Liver (tissue), 9 donors: Measurements from ENCODE around the gene FAM43A. TPM values are rescaled to one million over a fixed set of nuclear protein-coding genes. Genes with fewer than 3 reads are reported as not detected.

Experiments used
- DNase-seq: peaks from one replicate; pipeline ENCODE4 v3.0.0-alpha.2; 2017; ENCODE audit warnings: low spot score
- H3K27ac ChIP-seq, 2 donors: one replicate each; pipeline ENCODE4 v1.7.0; 2013; ENCODE audit warnings: inconsistent platforms in 2 of 2, low read length in 2 of 2, control low read depth in 1 of 2, low read depth in 1 of 2, mild to moderate bottlenecking in 1 of 2
- H3K27me3 ChIP-seq, 4 donors: one replicate each; pipeline versions ENCODE4 v1.6.1 to v1.7.0; 2013; ENCODE audit warnings: low read length in 3 of 4, inconsistent platforms in 1 of 4, mild to moderate bottlenecking in 1 of 4, moderate library complexity in 1 of 4; ENCODE audit not compliant: control insufficient read depth in 4 of 4, insufficient read depth in 4 of 4
- H3K36me3 ChIP-seq, 4 donors: one replicate each; pipeline versions ENCODE4 v1.6.1 to v1.7.0; 2013; ENCODE audit warnings: low read length in 3 of 4, mild to moderate bottlenecking in 3 of 4, low read depth in 1 of 4, moderate library complexity in 1 of 4; ENCODE audit not compliant: control insufficient read depth in 4 of 4, insufficient read depth in 3 of 4
- H3K4me1 ChIP-seq, 4 donors: one replicate each; pipeline versions ENCODE4 v1.6.1 to v1.7.0; 2013; ENCODE audit warnings: low read length in 3 of 4, mild to moderate bottlenecking in 3 of 4, moderate library complexity in 1 of 4; ENCODE audit not compliant: control insufficient read depth in 4 of 4, insufficient read depth in 4 of 4
- H3K4me3 ChIP-seq, 3 donors: one replicate each; pipeline versions ENCODE4 v1.6.1 to v1.7.0; 2013; ENCODE audit warnings: low read length in 3 of 3, control low read depth in 1 of 3, low read depth in 1 of 3, mild to moderate bottlenecking in 1 of 3
- H3K9ac ChIP-seq, 2 donors: one replicate each; pipeline ENCODE4 v1.7.0; 2013; ENCODE audit warnings: low read length in 2 of 2, mild to moderate bottlenecking in 2 of 2, moderate library complexity in 2 of 2, control low read depth in 1 of 2, low read depth in 1 of 2
- H3K9me3 ChIP-seq, 4 donors: one replicate each; pipeline versions ENCODE4 v1.6.1 to v1.7.0; 2013; ENCODE audit warnings: low read length in 3 of 4; ENCODE audit not compliant: control insufficient read depth in 4 of 4
- ATF3 ChIP-seq: IDR thresholded peaks from 2 replicates; pipeline ENCODE4 v1.6.1; 2016; ENCODE audit warnings: antibody characterized with exemption
- CTCF ChIP-seq: fragments of 150-350 bp; IDR thresholded peaks from 2 replicates; pipeline ENCODE4 v1.5.1; 2017; ENCODE audit warnings: improper control_type of control experiment, low read depth, low read length; ENCODE audit not compliant: missing input control
- EGR1 ChIP-seq, 2 donors: IDR thresholded peaks; 2 replicates each; pipeline ENCODE4 v1.6.1; 2016 to 2018; ENCODE audit warnings: antibody characterized with exemption in 2 of 2, low read depth in 2 of 2
- FOXA1 ChIP-seq: IDR thresholded peaks from 2 replicates; pipeline ENCODE4 v1.6.1; 2016; ENCODE audit warnings: antibody characterized with exemption
- FOXA2 ChIP-seq: IDR thresholded peaks from 2 replicates; pipeline ENCODE4 v1.6.1; 2016; ENCODE audit warnings: antibody characterized with exemption
- GABPA ChIP-seq, 2 donors: IDR thresholded peaks in 1 of 2; conservative IDR thresholded peaks in 1 of 2; 2 replicates each; pipeline ENCODE4 v1.6.1; 2016; ENCODE audit warnings: antibody characterized with exemption in 2 of 2, mild to moderate bottlenecking in 1 of 2, moderate library complexity in 1 of 2
- HNF4A ChIP-seq, 2 donors: conservative IDR thresholded peaks; 2 replicates each; pipeline ENCODE4 v1.6.1; 2016; ENCODE audit warnings: antibody characterized with exemption in 2 of 2, mild to moderate bottlenecking in 2 of 2
- HNF4G ChIP-seq: IDR thresholded peaks from 2 replicates; pipeline ENCODE4 v1.6.1; 2016; ENCODE audit warnings: antibody characterized with exemption
- JUND ChIP-seq, 2 donors: IDR thresholded peaks; 2 replicates each; pipeline ENCODE4 v1.6.1; 2016; ENCODE audit warnings: antibody characterized with exemption in 2 of 2
- MAX ChIP-seq: IDR thresholded peaks from 2 replicates; pipeline ENCODE4 v1.6.1; 2016; ENCODE audit warnings: antibody characterized with exemption
- NR2F2 ChIP-seq: IDR thresholded peaks from 2 replicates; pipeline ENCODE4 v1.6.1; 2016; ENCODE audit warnings: antibody characterized with exemption
- RAD21 ChIP-seq, 2 donors: IDR thresholded peaks; 2 replicates each; pipeline ENCODE4 v1.6.1; 2016; ENCODE audit warnings: antibody characterized with exemption in 2 of 2, mild to moderate bottlenecking in 2 of 2
- REST ChIP-seq: IDR thresholded peaks from 2 replicates; pipeline ENCODE4 v1.6.1; 2016; ENCODE audit warnings: antibody characterized with exemption, mild to moderate bottlenecking
- RXRA ChIP-seq, 2 donors: IDR thresholded peaks; 2 replicates each; pipeline ENCODE4 v1.6.1; 2017 to 2018; ENCODE audit warnings: antibody characterized with exemption in 2 of 2, mild to moderate bottlenecking in 1 of 2
- SP1 ChIP-seq: IDR thresholded peaks from 2 replicates; pipeline ENCODE4 v1.6.1; 2018; ENCODE audit warnings: antibody characterized with exemption, mild to moderate bottlenecking
- TAF1 ChIP-seq: conservative IDR thresholded peaks from 2 replicates; pipeline ENCODE4 v1.6.1; 2016; ENCODE audit warnings: antibody characterized with exemption, mild to moderate bottlenecking
- YY1 ChIP-seq: IDR thresholded peaks from 2 replicates; pipeline ENCODE4 v1.6.1; 2016; ENCODE audit warnings: antibody characterized with exemption, mild to moderate bottlenecking
- ZBTB33 ChIP-seq: IDR thresholded peaks from 2 replicates; pipeline ENCODE4 v1.6.1; 2016; ENCODE audit warnings: antibody characterized with exemption
- WGBS: extraction: QIAGEN DNeasy Blood & Tissue Kit; methylation state at CpG from one replicate; pipeline ENCODE4 v1.1.7; 2013; 5-methylcytosine and 5-hydroxymethylcytosine counted together
- polyA plus RNA-seq, 2 donors: library from polyadenylated mRNA; stranded (reverse) in 1 of 2; unstranded in 1 of 2; fragments of 200-250 nt in 1 of 2; fragments of >200 nt in 1 of 2; fragmentation: Nextera tagmentation in 1 of 2; extraction: Ambion mirVana in 1 of 2; gene quantifications; one replicate each; pipeline versions ENCODE4 v1.2.1 to v1.2.3, GENCODE V29; 2013 to 2015
- total RNA-seq, 2 donors: library from RNA; depleted of rRNA; stranded (reverse); fragments of >200 nt; gene quantifications; one replicate each; pipeline ENCODE4 v1.2.3, GENCODE V29; 2014
- donor health status: healthy.
- donor health status: healthy.
- donor health status: healthy.
- donor health status: healthy.
- donor health status: healthy.

The FAM43A gene
- total and polyA plus RNA-seq, 4 donors = 0.83 to 4.9 (median 3.4) TPM

- no peak overlapping the region for H3K27ac ChIP-seq
- H3K9me3 ChIP-seq = no peaks in the 10 kb centered on the region
- H3K4me1 ChIP-seq = peaks cover 17 to 26% (median 19%) of the 10 kb centered on the region in 4 donors
- H3K27me3 ChIP-seq = no peaks in the 10 kb centered on the region
- no peak for DNase-seq
- 63% methylated on average over 9 of the region's 9 CpGs for WGBS
- no peak overlapping the region for H3K4me3 ChIP-seq
- no peaks in the 10 kb centered on the region for H3K36me3 ChIP-seq
- no peak for TF ChIP-seq GABPA (IDR thresholded peaks at IDR 0.05 in 1 of 2, conservative IDR thresholded peaks at IDR 0.05 in 1 of 2)
- TF ChIP-seq HNF4A (conservative IDR thresholded peaks at IDR 0.05) = no peak
- TF ChIP-seq RXRA (IDR thresholded peaks at IDR 0.05) = no peak
- TF ChIP-seq REST = no peak
- TF ChIP-seq ZBTB33 = no peak
- TF ChIP-seq EGR1 (IDR thresholded peaks at IDR 0.05; ENCODE audit: low read depth in 2 of 2) = no peak
- no peak for TF ChIP-seq JUND (IDR thresholded peaks at IDR 0.05)
- no peak for TF ChIP-seq TAF1
- no peak for TF ChIP-seq YY1
- no peak for TF ChIP-seq FOXA2
- TF ChIP-seq MAX = no peak
- no peak for TF ChIP-seq FOXA1
- no peak for TF ChIP-seq CTCF
- TF ChIP-seq RAD21 (IDR thresholded peaks at IDR 0.05) = no peak
- TF ChIP-seq HNF4G = no peak
- no peak for TF ChIP-seq NR2F2
- TF ChIP-seq ATF3 = no peak
- TF ChIP-seq SP1 = no peak
- peak overlapping the region in 1 of 2 donors; percentile 26 for H3K9ac ChIP-seq
These were observed 3.8 kb downstream of the FAM43A start for GRCh38 chr3:194689493-194689944.
